ENCODE results near the gene MAPT.
"Not testable (repeated sequence)": the region's sequence is repeated elsewhere in the genome, so short reads cannot be mapped to it uniquely, and the experiment has no call there.

DNA sequence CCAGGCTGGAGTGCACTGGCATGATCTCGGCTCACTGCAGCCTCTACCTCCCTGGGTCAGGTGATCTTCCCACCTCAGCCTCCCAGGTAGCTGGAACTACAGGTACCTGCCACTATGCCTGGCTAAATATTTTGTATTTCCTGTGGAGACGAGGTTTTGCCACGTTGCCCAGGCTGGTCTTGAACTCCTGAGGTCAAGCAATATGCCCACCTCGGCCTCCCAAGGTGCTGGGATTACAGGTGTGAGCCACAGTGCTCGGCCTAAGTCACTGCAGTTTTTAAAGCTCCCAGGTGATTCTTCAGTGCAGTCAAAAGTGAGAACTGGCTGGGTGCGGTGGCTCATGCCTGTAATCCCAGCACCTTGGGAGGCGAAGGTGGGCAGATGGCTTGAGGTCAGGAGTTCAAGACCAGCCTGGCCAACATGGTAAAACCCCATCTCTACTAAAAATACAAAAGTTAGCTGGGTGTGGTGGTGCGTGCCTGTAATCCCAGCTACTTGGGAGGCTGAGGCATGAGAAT, 125.1 kb downstream of the MAPT start:
- TF ChIP-seq CEBPB (IDR thresholded peaks at IDR 0.05; ENCODE audit: low read depth) = not testable (repeated sequence)
- TF ChIP-seq, protein P1, sequence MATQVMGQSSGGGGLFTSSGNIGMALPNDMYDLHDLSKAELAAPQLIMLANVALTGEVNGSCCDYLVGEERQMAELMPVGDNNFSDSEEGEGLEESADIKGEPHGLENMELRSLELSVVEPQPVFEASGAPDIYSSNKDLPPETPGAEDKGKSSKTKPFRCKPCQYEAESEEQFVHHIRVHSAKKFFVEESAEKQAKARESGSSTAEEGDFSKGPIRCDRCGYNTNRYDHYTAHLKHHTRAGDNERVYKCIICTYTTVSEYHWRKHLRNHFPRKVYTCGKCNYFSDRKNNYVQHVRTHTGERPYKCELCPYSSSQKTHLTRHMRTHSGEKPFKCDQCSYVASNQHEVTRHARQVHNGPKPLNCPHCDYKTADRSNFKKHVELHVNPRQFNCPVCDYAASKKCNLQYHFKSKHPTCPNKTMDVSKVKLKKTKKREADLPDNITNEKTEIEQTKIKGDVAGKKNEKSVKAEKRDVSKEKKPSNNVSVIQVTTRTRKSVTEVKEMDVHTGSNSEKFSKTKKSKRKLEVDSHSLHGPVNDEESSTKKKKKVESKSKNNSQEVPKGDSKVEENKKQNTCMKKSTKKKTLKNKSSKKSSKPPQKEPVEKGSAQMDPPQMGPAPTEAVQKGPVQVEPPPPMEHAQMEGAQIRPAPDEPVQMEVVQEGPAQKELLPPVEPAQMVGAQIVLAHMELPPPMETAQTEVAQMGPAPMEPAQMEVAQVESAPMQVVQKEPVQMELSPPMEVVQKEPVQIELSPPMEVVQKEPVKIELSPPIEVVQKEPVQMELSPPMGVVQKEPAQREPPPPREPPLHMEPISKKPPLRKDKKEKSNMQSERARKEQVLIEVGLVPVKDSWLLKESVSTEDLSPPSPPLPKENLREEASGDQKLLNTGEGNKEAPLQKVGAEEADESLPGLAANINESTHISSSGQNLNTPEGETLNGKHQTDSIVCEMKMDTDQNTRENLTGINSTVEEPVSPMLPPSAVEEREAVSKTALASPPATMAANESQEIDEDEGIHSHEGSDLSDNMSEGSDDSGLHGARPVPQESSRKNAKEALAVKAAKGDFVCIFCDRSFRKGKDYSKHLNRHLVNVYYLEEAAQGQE (IDR thresholded peaks at IDR 0.05; ENCODE audit: low read depth) = not testable (repeated sequence)
- TF ChIP-seq, protein P2, sequence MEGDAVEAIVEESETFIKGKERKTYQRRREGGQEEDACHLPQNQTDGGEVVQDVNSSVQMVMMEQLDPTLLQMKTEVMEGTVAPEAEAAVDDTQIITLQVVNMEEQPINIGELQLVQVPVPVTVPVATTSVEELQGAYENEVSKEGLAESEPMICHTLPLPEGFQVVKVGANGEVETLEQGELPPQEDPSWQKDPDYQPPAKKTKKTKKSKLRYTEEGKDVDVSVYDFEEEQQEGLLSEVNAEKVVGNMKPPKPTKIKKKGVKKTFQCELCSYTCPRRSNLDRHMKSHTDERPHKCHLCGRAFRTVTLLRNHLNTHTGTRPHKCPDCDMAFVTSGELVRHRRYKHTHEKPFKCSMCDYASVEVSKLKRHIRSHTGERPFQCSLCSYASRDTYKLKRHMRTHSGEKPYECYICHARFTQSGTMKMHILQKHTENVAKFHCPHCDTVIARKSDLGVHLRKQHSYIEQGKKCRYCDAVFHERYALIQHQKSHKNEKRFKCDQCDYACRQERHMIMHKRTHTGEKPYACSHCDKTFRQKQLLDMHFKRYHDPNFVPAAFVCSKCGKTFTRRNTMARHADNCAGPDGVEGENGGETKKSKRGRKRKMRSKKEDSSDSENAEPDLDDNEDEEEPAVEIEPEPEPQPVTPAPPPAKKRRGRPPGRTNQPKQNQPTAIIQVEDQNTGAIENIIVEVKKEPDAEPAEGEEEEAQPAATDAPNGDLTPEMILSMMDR (IDR thresholded peaks at IDR 0.05 in 2 of 3, conservative IDR thresholded peaks at IDR 0.05 in 1 of 3; ENCODE audit: borderline replicate concordance in 1 of 3, insufficient read depth in 1 of 3, low read depth in 2 of 3, low read length in 2 of 3) = not testable (repeated sequence)

Data from HCT116 (cell line).